ENCODE results near the gene MINK1. TPM values are rescaled to one million over a fixed set of nuclear protein-coding genes. Genes with fewer than 3 reads are reported as not detected.
"Not testable (repeated sequence)": the region's sequence is repeated elsewhere in the genome, so short reads cannot be mapped to it uniquely, and the experiment has no call there.

Gene MINK1
- total RNA-seq, 1 experiment from 2014 or later = 28.7 TPM

DNA sequence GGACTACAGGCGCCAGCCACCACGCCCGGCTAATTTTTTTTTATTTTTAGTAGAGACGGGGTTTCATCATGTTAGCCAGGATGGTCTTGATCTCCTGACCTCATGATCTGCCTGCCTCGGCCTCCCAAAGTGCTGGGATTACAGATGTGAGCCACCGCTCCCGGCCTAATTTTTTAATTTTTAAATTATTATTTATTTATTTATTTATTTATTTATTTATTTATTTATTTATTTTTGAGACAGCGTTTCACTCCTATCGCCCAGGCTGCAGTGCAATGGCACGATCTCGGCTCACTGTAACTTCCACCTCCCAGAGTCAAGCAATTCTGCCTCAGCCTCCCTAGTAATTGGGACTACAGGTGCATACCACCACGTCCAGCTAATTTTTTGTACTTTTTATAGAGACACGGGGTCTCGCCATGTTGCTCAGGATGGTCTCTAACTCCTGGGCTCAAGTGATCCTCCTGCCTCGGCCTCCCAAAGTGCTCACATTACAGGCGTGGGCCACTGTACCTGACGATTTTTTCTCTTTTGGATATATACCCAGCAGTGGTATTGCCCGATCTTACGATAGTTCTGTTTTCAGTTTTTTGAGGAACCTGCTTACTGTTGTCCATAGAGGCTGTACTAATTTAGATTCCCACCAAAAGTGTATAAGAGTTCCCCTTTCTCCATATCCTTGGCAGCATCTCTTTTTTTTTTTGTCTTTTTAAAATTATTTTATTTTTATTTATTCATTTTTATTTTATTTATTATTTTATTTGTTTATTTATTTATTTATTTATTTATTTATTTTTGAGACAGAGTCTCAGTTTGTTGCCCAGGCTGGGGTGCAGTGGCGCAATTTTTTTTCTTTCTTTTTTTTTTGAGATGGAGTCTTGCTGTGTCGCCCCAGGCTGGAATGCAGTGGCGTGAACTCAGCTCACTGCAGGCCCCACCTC, 36.2 kb downstream of the MINK1 start:
- not testable (repeated sequence) for DNase-seq (ENCODE audit: low read depth)

DNA sequence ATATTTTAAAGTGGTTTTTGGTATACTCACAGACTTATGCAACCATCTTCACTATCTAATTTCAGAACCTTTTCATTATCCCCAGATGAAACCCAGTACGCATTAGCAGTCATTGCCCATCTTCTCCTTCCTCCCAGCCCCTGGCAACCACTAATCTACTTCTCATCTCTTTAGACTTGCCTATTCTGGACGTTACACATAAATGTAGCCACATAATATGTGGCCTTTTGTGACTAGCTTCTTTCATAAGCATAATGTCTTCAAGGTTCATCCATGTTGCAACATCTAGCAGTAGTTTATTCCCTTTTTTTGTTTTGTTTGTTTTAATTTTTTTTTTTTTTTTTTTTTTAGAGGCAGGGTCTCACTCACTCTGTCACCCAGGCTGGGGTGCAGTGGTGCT, 37.7 kb downstream of the MINK1 start:
- no peak for DNase-seq (ENCODE audit: low read depth)

DNA sequence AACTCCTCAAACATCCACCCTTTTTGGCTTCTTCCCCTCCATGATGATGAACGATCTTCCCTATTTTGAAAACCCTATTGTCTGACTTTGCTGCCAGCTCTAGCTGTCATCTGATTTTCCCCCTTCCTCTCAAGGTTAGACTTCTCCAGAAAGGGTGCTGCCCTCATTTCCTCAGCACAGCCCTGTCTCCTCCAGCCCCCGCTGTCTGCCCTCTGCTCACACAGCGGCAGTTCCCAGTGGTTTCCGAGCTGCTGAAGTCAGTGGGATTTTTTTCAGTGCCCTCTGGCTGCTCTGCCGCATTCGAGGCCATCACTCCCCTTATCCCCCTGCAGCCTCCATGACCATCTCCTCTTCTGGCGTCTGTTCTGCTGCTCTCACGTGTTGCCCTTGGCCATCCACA, 39.6 kb downstream of the MINK1 start:
- no peak for DNase-seq (ENCODE audit: low read depth)

DNA sequence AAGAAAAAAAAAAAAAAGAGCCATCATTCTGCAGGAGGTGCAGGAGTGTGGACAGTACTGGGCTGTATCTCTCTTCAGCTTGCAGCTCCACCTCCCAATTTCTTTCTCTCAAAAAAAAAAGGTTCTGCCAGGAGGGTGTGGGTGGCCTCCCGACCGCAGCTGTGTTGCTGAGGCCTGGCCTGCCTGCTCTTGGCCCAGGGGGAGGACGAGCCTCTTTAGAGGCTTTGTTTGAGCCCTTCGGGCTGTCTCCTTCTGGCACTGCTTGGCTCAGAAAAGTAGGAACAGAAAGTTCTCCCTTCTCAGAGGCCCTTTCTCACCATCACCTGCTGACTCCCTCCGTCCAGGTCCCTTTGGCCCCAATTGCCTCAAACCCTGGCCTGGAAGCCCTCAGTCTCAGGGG, 43.9 kb downstream of the MINK1 start:
- DNase-seq (ENCODE audit: low read depth) = no peak

DNA sequence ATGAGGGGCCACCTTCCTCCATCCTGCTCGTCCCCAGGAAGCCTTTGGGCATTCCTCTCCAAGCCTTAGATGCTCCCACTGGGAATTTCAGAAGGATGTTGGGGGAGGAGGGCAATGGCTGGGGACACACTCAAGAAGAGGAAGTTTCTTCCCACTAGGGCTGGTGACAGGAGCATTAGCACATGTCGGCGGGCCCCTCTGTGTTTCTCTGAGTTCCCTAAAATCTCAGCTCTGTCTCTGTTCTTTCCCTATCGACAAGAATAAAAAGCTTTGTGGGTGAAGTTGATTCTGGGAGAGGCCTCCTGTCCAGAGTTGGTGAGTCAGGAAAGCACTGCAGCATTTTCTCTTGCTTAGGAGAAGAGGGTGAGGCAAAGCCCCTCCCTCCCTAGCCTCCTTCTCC, 46.5 kb downstream of the MINK1 start:
- DNase-seq (ENCODE audit: low read depth) = no peak

- DNase-seq (ENCODE audit: low read depth) = no peak
Observed at GRCh38 chr17:4880857-4881256, 47.7 kb downstream of the MINK1 start.

DNA sequence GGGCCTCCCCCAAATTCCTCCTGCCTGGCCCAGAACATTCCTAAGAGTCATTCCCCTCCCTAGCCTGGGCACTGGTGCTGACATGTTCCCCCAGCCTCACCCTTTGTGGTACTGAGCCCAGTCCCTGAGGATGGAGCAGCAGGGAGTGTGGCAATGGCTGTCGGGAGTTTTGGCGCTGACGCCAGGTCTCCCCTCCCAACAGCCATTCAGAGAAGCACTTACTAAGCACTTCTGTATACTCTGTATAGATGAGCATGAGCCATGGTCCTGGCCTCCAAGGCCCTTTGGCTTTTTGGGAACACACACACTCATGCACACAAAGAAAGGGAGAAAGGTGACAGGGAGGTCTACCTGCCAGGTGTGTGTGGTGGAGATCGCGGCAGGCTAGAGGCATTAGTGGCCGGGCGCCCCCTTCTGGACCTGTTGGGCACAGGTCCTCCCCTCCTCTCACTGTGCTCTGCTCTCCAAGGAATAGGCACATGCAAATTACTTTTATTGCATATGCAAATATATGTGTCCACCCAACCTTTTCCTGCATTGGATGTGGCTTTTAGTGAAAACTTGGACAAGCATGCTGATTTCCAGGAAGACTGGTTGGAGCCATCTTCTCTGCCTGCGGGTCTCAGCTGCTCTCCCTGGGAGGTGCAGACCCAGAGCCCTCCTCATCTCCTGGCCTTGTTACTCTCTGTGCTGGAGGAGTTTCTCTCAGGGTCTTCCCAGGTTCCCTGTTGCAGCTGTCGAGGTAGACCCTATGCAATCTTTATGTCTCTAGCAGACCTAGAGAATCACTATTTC, 48.8 kb downstream of the MINK1 start:
- DNase-seq (ENCODE audit: low read depth) = peak; percentile 37

- DNase-seq (ENCODE audit: low read depth) = no peak
Observed at GRCh38 chr17:4884489-4884888, 51.3 kb downstream of the MINK1 start.

DNA sequence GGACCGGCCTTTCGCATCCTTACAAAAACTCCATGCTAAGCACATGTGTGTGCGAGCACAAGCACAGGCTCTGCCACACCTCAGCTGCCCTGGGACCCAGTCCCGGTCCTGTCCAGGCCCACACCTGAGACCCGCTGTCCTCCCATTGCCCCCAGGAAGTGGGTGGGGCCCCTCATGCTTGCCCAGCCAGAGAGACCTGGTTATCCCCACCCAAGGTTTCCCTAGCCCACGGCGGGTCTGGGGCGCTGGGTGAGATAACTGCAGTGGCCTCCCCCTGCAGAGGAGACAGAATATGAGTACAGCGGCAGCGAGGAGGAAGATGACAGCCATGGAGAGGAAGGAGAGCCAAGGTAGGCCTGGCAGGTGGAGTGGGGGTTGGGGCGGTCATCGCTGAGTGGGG, 53.7 kb downstream of the MINK1 start:
- DNase-seq (ENCODE audit: low read depth) = no peak

DNA sequence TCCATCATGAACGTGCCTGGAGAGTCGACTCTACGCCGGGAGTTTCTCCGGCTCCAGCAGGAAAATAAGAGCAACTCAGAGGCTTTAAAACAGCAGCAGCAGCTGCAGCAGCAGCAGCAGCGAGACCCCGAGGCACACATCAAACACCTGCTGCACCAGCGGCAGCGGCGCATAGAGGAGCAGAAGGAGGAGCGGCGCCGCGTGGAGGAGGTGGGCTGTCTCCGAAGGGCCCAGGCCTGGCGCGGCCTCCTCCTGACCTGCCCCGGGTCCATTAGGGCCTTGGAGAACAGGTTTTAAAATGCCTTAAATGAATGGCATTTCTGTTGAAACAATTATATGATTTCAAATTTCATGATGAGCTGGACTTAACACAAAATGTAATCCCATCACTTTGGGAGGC, 54.4 kb downstream of the MINK1 start:
- DNase-seq (ENCODE audit: low read depth) = no peak

- no peak for DNase-seq (ENCODE audit: low read depth)
Observed at GRCh38 chr17:4891411-4892410, 58.6 kb downstream of the MINK1 start.

GRCh38 chr17:4892499-4893221, 59.5 kb downstream of the MINK1 start:
- DNase-seq (ENCODE audit: low read depth) = no peak

- DNase-seq (ENCODE audit: low read depth) = no peak
Observed at GRCh38 chr17:4893272-4893671, 60.1 kb downstream of the MINK1 start.

DNA sequence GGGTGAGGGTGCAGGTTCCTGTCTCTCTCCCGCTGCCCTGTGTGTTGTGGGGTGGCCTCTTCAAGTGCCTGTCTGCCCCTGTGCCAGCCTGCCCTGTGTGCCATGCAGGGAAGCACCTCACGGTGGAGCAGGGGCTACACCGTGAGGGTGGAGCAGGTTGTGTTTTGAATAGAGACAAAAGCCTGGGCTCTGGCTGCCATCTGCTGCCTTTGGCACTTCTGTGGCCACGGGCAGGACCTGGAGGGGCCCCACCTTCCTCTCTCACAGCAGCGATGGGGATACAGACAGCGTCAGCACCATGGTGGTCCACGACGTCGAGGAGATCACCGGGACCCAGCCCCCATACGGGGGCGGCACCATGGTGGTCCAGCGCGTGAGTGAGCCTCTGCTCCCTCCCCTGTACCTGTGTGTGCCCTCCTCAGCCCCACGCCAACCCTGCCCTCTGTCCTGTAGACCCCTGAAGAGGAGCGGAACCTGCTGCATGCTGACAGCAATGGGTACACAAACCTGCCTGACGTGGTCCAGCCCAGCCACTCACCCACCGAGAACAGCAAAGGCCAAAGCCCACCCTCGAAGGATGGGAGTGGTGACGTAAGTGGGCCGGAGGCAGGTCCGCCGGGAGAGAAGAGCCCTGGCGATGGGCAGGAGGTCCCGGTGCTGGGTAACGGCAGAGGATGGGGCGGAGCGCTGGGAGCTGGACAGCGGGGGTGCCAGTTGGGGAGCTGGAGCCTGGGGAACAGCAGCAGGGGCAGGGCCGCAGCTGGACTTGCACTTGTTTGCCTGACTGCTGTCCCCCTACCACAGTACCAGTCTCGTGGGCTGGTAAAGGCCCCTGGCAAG, 60.8 kb downstream of the MINK1 start:
- DNase-seq (ENCODE audit: low read depth) = no peak

DNA sequence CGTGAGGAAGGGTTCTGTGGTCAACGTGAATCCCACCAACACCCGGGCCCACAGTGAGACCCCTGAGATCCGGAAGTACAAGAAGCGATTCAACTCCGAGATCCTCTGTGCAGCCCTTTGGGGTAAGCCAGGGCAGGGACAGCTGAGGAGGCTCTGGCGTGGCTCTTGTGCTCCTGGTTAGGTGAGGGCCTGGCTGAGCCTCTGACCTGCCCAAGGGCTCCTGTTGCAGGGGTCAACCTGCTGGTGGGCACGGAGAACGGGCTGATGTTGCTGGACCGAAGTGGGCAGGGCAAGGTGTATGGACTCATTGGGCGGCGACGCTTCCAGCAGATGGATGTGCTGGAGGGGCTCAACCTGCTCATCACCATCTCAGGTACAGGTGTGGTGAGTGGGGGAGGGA, 62.0 kb downstream of the MINK1 start:
- no peak for DNase-seq (ENCODE audit: low read depth)

DNA sequence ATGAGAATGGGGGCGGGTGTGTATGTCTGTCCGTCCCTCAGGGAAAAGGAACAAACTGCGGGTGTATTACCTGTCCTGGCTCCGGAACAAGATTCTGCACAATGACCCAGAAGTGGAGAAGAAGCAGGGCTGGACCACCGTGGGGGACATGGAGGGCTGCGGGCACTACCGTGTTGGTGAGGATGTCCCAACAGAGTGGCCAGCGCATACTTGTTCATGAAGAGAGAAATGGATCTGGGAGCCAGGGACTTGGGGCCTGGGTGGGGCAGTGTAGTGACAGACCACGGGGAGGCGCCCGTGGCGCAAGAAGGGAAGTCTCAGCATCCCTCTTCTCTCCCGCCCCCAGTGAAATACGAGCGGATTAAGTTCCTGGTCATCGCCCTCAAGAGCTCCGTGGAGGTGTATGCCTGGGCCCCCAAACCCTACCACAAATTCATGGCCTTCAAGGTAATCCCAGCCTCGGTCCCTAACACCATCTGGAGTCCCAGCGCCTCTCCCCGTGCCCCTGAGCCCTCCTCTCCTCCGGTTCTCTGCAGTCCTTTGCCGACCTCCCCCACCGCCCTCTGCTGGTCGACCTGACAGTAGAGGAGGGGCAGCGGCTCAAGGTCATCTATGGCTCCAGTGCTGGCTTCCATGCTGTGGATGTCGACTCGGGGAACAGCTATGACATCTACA, 62.7 kb downstream of the MINK1 start:
- DNase-seq (ENCODE audit: low read depth) = no peak

DNA sequence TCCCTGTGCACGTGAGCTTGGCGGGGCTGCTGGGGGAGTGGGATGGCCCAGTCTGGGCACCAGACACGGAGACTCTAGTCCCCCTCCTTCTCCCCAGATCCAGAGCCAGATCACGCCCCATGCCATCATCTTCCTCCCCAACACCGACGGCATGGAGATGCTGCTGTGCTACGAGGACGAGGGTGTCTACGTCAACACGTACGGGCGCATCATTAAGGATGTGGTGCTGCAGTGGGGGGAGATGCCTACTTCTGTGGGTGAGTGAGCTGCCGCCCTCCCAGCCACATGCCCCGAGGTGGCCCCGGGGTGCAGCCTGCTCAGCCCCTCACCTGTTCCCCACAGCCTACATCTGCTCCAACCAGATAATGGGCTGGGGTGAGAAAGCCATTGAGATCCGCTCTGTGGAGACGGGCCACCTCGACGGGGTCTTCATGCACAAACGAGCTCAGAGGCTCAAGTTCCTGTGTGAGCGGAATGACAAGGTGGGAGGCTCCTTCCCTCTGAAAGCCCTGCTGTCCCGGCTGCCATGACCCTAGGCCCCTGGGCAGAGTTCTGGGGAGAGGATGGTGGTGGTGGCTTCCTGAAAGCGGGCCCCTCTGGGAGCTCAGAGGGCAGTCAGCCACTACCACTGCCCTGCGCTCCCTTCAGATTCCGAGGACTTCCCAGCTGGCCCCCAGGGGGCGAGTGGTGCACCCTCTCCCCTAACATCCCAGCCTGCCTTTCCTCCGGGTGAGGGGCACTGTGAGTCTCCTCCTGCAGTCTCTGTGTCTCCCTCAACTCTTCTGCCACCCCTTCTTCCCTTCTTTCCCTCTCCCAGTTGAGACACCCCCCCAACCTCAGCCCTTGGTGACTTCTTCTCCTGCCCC, 63.4 kb downstream of the MINK1 start:
- no peak for DNase-seq (ENCODE audit: low read depth)

GRCh38 chr17:4897198-4897687, 64.1 kb downstream of the MINK1 start:
- DNase-seq (ENCODE audit: low read depth) = no peak
